Inflammatory macrophage (primary cell): ENCODE measurements around the gene SYT5.

ENCODE experiments used
- DNase-seq, 2 donors: peaks; one replicate each; pipeline ENCODE4 v3.0.0-alpha.2; 2020 to 2022

Gene SYT5

DNA sequence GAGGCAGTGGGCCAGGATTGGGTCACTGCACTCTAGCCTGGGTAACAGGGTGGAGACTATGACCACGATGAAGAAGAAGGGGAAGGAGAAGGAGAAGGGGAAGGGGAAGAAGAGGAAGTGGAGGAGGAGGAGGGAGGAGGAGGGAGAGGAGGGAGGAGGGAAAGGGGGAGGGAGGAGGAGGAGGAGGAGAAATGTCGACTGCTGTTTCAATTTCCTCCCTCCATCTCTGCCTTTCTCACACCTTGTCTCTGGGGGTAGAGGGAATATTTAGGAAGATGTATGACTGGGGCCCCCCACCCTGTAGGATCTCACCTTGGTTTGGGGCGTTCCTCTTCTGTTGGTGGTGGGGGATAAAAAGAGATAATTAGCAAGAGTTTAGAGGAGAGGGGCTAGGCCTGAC, 34.9 kb downstream of the SYT5 start:
- DNase-seq = peak; percentile 14 to 63

DNA sequence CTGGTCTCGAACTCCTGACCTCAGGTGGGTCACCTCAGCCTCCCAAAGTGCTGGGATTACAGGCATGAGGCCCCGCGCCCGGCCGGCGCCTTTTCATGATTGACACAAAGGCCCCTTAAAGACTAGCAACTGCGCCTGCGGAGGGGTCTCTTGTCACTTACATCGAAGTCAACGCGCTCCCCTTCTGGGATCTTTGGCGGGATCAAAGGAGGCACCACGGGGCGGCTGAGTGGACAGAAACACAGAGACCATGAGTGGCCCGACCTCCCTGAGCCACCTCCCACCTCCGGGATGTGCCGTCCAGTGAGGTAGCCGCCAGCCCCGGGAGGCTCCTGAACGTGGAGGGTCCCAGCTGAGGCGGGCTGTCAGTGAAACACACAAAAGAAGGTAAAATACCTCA, 38.4 kb downstream of the SYT5 start:
- no peak for DNase-seq

DNA sequence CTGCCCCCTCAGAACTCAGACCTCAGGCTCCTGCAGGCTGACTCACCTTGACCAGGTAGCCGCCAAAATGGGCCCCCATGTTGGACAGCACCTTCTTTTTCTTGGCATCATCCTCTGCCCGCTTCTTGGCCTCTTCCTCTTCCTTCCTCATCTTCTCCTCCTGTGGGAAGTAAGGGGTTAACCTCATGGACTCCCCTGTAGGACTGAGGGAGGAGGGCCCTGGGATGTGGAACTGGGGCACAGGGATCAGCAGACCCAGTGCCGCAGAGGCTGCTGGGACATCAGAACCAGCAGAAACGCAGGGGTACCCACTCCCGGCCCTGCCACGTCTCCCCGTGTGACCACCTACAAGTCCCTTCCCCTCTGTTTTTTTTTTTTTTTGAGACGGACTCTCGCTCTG, 42.2 kb downstream of the SYT5 start:
- DNase-seq = no peak

DNA sequence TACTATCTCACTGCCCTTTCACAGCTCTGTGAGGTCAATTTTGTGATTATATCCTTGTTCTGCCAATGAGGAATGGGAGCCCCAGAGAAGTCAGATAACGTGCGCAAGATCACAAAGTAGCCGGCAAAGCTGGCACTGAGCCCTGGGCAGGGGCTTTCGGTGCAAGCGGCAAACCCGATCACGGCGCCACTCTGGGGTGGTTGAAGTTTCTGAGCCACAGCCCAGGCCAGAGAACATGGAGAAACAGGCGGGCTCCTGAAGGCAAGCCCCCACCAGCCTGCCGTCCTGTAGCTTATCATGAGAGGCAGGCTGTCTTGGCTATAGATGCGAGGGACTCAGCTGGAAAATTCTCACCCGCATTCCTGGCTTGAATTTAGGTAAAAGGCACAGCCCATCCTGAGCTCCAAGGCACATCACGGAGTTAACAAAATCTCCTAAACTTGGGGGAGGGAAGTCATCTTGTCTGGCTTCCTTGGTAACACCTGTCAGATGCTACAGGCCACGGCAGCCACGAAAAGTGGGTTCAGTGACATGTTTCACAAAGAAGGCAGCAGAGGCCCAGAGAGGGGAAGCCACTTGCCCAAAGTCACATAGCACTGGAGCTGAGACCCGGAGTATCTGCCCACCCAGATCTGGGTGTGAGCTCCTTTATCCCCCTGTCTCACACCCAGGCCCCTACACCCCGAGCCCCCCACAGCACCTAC, 43.5 kb downstream of the SYT5 start:
- no peak for DNase-seq

DNA sequence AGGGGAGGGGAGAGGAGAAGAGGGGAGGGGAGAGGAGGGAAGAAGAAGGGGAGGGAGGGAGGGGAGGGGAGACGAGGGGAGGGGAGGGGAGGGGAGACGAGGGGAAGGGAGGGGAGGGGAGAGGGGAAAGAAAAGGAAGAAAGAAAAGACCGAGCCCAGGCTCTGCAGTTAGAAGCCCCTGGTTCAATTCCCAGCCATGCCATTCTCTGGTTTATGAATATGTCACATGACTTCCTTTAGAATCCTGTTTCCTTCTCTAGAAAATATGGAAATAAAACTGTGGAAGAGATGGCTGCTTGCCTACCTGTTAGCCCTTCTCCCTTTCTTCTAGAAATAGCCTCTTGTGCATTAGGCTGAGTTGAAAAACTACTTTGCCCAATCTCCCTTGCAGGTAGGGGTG, 45.4 kb downstream of the SYT5 start:
- DNase-seq = no peak

DNA sequence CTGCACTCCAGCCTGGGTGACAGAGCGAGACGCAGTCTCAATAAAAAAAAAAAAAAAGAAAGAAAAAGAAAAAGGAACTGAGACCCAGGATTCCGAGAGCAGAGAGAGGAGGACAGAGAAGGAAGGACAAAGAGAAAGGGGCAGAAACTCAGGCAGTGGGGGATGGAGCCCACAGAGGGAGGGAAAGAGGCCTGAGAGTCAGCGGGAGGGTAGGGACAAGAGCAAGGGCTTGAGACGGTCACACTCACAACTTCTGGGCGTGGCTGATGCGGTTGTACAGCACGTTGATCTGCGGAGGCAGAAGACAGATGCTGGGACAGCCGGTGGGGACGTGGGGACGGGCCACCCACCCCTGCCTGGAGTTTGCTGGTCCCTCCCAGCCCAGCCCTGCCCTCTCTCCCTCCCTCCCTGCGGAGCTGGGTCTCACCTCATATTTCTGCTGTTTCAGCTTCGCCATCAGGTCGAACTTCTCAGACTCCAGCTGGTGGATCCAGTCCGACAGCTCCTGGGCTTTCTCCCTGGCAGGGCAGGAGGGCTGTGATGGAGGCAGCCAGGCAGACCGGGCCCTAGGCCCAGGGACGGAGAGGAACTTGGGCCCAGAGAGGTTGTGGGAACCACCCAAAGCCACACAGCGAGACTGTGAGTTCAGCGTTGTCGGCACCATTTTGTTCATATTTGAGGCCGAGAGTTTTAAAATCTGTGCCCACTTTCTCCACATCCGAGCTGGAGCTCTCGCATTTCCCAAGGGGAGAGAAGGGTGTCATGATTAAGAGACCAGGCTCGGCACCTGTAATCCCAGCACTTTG, 46.2 kb downstream of the SYT5 start:
- no peak for DNase-seq

DNA sequence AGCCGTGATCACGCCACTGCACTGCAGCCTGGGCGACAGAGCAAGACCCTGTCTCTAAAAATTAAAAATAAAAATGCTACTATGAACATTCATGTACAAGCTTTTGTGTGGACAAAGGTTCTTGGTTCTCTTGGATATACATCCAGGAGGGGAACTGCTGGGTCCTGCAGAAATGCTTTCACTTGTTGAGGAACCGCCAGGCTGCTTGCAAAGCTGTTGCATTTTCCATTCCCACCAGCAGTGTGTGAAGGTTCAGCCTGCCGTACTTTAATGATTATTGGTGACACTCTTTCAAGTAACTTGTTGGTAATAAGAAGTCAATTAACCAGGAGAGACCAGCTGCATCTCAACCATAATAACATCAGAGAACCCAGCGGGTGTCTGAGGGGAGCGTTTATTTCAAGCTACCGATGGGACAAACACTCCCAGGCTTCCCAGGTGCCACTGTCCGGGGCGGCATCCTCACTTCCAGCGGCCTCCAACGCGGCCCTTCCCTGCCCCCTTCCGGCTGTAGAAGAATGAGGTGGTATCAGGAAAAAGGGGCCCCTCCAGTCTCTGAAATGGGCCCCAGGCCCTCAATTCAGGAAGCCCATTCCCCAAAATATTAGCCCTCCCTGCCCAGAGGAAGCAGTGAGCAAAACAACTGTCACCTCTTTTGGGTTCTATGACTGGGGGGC, 47.5 kb downstream of the SYT5 start:
- peak; percentile 13 to 41 for DNase-seq

DNA sequence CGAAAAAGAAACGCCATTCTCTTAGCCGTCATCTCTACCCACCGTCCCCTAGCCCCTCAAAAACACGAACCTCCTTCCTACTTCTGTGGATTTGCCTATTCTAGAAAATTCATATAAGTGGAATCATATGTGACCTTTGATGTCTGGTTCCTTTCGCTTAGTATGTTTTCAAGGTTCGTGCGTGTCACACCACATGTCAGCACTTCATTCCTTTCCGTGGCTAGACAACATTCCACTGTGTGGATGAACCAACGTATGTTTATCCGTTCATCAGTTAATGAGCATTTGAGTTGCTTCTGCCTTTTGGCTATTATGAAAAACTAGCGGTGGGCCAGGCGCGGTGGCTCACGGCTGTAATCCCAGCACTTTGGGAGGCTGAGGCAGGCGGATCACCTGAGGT, 48.7 kb downstream of the SYT5 start:
- DNase-seq = no peak
